Activated CD4-positive, alpha-beta T cell treated with anti-CD3 and anti-CD28 coated beads for 1 hour (primary cell): ENCODE results near the gene RUFY2.
"Not testable (repeated sequence)": the region's sequence is repeated elsewhere in the genome, so short reads cannot be mapped to it uniquely, and the experiment has no call there.

Experiments
- DNase-seq: peaks from one replicate; pipeline ENCODE4 v3.0.0-alpha.2; 2020

The RUFY2 gene, protein sequence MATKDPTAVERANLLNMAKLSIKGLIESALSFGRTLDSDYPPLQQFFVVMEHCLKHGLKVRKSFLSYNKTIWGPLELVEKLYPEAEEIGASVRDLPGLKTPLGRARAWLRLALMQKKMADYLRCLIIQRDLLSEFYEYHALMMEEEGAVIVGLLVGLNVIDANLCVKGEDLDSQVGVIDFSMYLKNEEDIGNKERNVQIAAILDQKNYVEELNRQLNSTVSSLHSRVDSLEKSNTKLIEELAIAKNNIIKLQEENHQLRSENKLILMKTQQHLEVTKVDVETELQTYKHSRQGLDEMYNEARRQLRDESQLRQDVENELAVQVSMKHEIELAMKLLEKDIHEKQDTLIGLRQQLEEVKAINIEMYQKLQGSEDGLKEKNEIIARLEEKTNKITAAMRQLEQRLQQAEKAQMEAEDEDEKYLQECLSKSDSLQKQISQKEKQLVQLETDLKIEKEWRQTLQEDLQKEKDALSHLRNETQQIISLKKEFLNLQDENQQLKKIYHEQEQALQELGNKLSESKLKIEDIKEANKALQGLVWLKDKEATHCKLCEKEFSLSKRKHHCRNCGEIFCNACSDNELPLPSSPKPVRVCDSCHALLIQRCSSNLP

GRCh38 chr10:68406815-68407548 is at the start of gene RUFY2:
Gene RUFY2 (minus strand): TSS chr10:68407277. CDS start chr10:68407189, 88 bp downstream.
- DNase-seq: peak; percentile 62

GRCh38 chr10:68449698-68450097 is 42.6 kb upstream of the RUFY2 start:
- not testable (repeated sequence) for DNase-seq

GRCh38 chr10:68446179-68446578 is 39.1 kb upstream of the RUFY2 start:
- DNase-seq: no peak

- no peak for DNase-seq
These were observed 35.9 kb upstream of the RUFY2 start for GRCh38 chr10:68442971-68443370.

DNA sequence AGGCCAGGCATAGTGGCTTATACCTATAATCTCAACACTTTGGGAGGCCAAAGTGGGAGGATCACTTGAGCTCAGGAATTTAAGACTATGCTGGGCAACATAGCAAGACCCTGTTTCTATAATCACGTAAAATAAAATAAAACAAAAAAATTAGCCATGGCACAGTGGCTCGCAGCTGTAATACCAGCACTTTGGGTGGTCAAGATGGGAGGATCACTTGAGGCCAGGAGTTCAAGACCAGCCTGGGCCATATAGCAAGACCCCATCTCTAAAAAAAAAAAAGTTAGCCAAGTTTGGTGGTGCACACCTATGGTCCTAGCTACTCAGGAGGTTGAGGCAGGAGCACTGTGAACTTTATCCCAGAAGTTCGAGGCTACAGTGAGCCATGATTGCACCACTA is 33.8 kb upstream of the RUFY2 start:
- DNase-seq: no peak

GRCh38 chr10:68435803-68436202 is 28.7 kb upstream of the RUFY2 start:
- DNase-seq: no peak

- DNase-seq: no peak
These were observed 27.6 kb upstream of the RUFY2 start for GRCh38 chr10:68434657-68435056.

- DNase-seq: no peak
These were observed 21.5 kb upstream of the RUFY2 start for GRCh38 chr10:68428396-68429104.

- DNase-seq: no peak
These were observed 17.5 kb upstream of the RUFY2 start for GRCh38 chr10:68424454-68425014.

GRCh38 chr10:68423522-68423921 is 16.4 kb upstream of the RUFY2 start:
- DNase-seq: no peak

DNA sequence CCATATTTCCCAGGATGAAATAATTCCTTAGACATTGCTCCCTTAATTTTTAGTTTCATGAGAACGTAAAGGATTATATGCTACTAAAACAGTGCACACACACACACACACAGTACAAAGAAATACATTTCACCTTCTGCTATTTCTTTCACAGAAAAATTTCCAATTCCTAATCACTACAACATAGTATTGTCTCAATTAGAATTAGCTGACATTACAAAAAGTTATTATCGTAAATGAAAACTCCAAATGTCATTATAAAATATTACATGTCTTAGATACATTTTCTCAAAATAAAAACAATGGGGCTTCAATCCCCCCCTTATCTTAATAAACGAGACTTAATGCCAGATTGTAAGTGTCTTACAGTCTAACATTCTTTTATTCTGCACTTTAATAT is 12.3 kb upstream of the RUFY2 start:
- no peak for DNase-seq

DNA sequence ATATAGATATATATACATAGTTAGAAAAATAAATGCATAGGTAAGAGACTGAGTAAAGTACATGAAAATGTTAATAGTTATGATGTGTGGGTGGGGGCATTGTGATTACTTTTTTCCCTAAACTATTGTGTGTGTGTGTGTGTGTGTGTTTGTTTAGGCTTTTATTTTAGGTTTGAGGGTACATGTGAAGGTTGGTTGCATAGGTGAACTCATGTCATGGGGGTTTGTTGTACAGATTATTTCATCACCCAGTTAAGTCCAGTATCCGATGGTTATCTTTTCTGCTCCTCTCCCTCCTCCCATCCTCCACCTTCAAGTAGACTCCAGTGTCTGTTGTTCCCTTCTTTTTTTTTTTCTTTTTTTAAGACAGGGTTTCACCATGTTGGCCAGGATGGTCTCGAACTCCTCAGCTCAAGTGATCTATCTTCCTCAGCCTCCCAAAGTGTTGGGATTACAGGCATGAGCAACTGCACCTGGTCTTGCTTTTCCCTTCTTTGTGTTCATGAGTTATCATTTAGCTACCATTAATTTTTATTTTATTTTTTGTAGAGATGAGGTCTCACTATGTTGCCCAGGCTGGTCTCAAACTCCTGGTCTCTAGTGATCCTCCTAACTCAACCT is 1.9 kb upstream of the RUFY2 start:
- DNase-seq: no peak

DNA sequence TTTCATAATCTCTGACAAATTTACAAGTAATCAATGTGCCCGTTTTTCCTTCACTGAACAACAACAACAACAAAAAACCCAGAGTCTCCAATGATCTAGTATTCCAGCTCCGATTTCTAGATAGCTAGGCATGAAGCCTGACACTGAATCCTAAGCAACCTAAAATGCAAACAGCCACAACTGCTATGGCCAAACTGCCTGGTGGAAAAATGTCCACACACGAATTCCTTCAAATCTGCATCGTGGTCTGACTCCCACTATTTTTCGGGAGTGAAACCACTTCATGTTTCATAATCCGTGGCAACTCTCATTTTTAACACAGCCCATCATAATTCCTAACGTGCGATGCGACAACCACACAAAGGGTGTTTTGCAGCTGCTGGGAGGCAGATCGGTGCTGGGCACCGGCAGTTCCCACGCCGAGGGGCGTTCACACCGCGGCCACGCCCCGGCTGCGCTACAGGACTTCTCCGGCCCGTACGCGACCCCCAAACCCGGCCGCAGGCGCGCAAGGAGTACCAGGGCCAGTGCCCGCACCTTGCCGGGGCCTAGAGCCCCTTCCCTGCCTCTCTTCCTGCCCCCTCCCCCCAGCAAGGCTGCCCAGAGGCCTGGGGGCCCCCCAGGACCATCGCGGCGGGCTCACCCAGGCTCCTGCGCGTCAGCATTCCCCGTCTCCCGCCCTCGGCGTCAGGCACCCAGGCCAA is 814 bp downstream of the RUFY2 start:
- peak; percentile 8 for DNase-seq

DNA sequence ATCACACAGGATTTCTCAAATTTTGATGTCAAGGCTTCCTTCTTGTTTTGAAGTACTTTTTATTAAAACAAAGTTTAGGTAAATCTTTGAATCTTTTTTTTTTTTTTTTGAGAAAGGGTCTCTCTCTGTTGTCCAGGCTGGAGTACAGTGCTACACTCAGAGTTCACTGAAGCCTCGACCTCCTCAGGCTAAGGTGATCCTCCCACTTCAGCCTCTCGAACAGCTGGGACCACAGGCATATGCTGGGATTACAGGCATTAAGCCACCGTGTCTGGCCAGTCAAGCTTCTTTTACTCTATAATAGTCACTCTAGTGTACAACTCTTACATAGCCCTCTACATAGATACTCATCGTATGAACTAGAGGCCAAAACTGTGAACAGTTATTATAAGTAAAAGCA is 3.4 kb downstream of the RUFY2 start:
- DNase-seq: no peak

DNA sequence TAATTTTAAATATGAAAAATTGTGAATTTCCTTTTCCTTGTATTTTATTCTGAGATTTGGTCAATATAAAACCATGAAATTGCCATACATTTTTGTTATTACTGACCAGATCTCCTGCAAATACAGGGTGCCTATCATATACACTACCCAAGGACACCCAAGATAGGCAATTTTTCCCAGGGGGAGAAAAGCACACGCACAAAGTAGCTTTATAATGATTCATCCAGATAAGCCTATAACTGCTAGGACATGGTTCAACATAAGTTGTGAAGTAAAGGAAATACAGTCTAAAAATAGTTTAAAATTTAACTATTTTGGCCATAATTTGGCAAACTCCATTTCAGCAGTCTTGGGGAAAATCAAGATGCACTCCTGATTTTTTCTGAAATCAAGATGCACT is 4.8 kb downstream of the RUFY2 start:
- DNase-seq: no peak

DNA sequence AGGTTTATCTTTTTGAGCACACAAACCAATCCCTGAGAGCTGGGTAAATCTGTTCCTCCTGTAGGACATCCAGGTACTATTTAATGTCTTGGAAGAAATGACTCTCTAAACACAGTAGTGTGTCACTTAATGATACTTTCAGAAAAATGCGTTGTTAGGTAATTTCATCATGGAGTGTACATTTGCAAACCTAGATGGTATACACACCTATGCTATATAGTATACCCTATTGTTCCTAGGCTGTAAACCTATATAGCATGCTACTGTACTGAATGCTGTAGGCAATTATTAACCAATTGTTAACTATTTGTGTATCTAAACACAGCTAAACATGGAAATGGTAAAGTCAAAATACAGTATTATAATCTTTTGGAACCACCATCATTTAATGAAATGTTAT is 10.1 kb downstream of the RUFY2 start:
- no peak for DNase-seq

DNA sequence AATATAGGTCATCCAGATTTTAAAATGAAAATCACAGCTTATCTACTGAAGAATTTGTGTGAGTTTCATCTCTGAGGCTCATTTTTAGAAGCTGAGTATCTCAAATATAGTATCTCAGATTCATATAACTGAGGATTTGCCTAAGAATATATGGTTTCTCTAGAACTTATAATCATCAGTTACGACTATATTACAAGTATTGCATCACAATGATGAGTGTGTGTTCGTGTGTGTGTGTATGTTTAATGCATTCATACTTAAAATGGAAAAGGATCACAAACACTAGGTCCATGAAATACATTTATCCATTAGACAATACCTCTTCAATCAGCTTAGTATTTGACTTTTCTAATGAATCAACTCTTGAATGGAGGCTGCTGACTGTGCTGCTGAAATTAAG is 21.3 kb downstream of the RUFY2 start:
- no peak for DNase-seq

DNA sequence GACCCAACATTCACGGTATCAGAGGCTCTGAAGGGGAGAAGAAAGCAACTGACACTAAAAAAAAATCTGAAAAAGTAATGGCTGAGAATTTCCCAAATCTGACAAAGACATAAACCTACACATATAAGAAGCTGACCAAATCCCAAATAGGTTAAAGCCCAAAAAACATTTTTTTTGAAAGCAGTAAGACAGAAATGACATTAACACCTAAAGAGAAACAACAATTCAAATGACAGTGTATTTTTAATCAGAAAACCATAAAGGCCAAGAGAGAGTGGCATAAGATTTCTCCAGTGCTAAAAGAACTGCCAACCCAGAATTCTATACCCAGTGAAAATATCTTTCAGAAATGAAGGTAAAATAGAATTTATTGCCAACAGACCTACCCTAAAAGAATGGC is 35.5 kb downstream of the RUFY2 start:
- no peak for DNase-seq

DNA sequence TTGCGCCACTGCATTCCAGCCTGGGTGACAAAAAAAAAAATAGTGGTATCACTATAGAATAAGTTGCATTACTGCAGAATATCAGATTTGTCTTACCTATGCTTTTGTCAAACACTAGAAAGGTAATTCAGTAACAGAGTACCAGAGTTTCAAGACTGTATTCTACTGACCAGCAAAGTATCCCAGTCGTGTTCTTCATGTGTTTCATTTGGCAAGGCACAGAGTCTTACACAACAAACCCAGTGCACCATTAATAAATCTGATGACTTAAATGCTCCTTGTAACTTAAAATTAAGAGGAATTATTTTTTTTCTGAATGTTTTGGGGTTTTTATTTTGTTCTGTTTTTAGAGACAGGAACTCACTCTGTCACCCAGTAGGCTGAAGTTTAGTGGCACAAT is 40.0 kb downstream of the RUFY2 start:
- no peak for DNase-seq

DNA sequence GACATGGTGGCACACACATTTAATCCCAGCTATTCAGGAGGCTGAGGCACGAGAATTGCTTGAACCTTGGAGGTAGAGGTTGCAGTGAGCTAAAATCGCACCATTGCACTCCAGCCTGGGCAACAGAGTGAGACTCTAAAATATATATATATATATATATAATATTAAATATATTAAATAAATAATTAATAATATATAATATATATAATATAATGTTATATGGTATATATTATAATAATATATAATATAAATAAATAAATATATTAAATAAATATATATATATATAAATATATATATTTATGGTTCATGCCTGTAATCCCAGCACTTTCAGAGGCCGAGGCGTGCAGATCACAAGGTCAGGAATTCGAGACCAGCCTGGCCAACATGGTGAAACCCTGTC is 40.5 kb downstream of the RUFY2 start:
- no peak for DNase-seq

GRCh38 chr10:68365611-68366010 is 41.5 kb downstream of the RUFY2 start:
- DNase-seq: no peak
